ENCODE data around the gene RYR2.

The RYR2 gene

GRCh38 chr1:237756304-237756967, 714.5 kb downstream of the RYR2 start:
- DNase-seq: peak; percentile 5

DNA sequence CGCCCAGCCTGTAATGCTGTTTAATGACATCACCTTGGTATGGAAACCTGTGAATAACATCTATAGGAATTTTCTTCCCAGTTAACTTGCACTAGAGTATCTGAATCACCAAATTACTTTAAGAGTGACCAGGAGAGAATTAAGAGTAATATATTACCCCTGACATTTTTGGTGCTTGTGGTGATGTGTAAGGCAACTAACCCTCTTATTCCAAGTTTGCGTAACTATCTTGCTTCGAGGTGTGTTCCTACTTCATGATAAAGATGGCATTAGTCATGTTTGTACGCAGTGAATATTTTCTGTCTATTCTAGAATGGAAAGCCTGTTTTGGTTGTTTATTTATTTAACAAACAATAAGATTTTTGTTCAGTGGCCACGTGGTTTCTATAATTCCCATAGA, 717.4 kb downstream of the RYR2 start:
- no peak for DNase-seq

GRCh38 chr1:237760951-237761350, 719.0 kb downstream of the RYR2 start:
- no peak for DNase-seq

DNA sequence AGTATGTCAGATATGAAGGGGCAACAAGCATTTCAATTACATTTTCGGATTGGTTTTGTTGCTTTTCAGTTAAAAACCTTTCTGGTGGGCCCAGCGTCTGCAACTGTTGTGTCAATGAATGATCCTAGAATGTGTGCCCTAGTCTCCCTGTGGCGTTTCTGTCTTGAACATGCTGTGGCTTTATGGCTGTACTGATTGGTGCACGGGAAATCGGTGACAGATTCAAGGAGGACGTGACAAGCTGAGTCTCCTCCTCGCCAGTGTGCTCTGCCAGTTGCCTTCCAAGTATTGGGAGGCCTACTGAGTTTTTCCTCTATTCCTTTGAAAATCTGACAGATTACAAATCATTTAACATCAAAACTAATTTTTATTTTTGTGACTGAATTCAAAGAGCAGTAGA, 721.2 kb downstream of the RYR2 start:
- DNase-seq: no peak

DNA sequence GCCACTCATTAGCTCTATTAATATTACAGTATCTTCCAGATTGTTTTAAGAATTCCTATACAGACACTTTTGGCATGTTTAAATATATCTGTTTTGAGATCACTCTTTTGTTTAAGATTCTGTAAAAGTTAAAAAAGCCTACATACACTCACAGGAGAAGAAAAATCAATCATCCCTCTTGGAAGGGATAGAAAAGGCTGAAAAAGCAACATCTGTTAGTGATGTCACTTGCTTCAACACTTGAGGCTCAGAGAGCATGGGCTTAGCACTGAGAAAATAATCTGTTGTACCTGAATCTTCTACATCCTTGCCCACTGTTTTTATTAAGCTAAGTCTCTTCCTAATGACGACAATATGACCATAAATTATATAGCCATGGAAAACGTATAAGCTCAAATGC, 721.8 kb downstream of the RYR2 start:
- DNase-seq: no peak

DNA sequence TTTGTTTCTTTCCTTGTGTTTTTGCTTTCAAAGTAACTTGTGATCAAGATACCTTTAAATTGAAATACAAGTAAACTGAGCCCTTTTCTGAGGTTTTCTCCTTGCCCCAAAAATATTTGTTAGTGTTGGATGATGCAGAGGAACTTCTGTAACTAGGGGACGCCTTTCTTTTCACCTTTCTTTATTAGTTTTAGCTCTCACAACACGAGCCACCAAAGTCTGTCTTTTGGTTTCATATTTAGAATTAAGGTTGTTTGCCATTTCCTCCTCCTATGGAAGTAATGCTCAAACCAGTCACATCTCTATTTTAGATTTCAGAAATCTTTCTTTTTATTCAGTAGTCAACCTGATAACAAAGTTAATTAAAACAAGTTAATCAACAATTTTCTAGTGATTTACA, 727.9 kb downstream of the RYR2 start:
- DNase-seq: no peak

DNA sequence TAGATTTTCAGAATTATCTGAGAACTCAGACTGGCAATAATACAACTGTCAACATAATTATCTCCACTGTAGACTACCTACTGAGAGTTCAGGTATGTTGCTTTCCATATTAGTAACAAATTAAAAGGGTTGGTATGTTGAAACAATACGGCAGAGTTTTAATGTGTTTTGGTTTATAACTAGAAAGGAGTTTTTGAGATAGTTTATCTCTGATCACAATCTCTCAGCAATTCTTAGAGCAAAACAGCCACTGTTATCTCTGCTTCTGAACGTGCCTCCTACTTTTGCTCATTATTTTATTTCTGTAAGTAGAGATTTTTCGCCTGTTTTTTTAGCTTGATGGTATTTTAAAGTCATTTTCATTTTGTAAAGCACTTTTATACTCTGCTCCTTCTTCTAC, 730.0 kb downstream of the RYR2 start:
- DNase-seq: no peak

- DNase-seq: no peak
Observed at GRCh38 chr1:237774246-237774645, 732.3 kb downstream of the RYR2 start.

- DNase-seq: no peak
Observed at GRCh38 chr1:237779356-237779755, 737.4 kb downstream of the RYR2 start.

DNA sequence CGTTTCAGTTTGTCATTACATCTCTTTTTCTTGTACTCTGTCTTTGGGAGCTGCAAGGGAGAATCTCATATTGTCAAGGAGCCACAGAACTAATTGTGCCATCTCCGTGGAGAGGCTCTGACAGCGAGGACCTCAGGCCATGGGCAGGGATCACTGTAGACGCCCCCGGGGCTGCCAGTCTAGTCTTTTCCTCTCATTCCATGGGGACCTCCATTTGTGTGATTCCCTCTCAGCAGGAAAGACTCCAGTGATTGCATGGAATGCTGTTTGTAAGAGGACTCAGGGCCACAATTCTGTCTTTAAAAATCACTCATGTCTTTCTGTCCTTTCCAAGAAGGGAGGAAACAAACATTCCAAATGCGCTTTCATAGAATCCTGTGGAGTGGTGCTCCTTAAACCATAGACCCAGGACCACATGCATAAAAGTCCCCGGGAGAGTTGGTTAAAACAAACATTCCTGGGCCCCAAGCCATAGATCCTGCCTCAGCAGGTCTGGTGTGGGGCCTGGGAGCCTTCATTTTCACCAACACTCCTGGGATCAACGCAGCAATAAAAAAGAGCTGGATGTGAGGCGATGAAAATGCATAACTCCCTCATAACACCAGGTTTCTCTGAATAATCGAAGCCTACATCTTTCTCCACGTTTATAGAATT, 744.2 kb downstream of the RYR2 start:
- DNase-seq: no peak

GRCh38 chr1:237788069-237788468, 746.1 kb downstream of the RYR2 start:
- no peak for DNase-seq

DNA sequence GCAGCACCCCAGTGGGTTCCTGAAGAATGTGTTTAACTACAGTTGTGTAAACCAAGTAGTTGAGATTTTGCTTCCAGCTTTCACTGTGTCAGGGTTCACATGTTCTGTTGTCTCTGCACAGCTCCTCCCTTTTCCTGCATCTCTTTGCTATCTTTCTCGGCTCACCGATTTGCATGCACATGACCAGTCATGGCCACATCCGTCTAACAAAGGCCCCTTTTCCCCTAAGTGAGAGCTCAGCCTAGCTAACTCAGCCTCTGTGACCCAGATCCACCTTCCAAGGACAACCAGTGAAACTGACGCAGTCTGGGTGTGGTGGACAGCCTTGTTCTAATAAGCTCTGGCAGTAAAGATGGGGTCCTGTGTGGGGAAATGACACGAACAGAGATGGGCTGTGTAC, 747.6 kb downstream of the RYR2 start:
- no peak for DNase-seq

DNA sequence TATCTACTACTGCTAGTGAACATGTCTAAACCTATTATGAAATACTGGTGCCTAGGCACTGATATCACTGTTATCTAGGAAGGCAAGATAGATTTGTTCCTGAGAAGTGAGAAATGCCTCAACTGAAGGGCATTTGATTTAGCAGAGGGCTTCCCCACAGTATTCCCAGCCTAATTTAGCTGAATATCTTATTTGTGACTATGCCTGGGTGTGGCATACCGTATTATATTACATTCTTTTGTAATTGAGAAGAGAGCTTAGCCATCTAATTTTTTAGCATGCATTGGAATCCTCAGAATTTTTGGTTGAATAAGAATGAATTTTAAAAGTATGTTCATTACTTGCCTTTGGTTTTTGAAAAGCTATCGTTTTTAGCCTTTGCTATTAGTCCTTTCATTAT, 749.6 kb downstream of the RYR2 start:
- no peak for DNase-seq

DNA sequence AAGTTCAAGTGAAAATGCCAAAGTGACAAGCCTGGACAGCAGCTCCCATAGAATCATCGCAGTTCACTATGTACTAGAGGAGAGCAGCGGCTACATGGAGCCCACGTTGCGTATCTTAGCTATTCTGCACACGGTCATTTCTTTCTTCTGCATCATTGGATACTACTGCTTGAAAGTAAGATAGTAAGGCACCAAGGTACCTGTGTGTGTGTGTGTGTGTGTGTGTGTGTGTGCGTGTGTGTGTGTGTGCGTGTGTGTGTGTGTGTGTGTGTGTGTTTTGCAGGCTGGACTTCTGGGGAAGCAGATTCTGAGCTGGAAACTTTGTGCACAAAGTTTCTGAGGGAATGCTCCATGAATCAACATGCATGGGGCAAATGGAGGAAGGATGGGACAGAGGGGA, 750.2 kb downstream of the RYR2 start:
- DNase-seq: no peak

GRCh38 chr1:237792726-237793125, 750.7 kb downstream of the RYR2 start:
- DNase-seq: no peak

DNA sequence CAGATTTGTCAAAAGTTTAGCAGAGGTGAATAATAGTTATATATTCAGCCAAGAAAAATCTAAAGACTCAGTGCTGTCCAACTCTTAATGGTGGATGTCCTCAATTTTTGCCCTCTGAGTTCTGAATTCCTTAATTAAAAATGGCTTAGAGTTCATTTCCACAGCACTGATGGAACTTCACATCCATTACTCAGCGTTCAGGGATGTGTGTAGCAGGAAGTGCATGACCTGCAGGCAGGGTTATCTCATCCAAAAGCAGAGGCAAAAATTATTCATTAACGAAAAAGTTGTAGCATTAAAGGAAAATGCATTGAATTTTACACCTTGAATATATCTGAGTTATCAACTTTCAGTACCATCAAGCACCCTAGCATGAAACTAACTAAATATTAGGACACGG, 752.1 kb downstream of the RYR2 start:
- DNase-seq: no peak

DNA sequence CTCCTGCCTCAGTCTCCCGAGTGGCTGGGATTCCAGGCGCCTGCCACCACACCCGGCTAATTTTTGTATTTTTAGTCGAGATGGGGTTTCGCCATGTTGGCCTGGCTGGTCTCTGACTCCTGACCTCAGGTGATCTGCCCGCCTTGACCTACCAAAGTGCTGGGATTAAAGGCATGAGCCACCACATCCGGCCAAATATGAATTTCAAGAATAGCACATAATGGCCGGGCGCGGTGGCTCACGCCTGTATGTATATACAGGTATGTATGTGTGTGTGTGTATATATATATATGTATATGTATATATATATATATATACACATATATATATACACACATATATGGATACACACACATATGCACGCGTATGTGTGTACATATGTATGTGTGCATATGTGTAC, 753.6 kb downstream of the RYR2 start:
- no peak for DNase-seq

- peak; percentile 58 for DNase-seq
Observed at GRCh38 chr1:237799762-237800474, 757.9 kb downstream of the RYR2 start.

DNA sequence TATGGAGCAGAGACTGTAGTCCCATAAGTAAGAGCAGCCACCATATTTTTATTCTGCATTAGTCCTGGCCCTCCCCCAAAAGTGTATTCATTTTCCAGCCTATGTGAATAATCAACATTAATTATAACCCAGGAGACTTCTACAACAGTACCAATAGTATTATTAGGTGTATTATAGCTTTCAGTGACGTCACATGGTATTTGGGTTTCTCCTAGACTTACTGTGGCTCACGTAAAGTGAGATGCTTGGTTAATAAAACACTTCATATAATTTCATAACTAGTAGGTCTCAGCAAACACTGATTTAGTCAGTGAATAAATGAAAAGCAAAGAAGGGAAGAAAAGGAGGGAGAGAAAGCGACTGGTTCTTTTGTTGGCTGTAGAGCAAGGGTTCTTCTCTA, 762.5 kb downstream of the RYR2 start:
- no peak for DNase-seq

DNA sequence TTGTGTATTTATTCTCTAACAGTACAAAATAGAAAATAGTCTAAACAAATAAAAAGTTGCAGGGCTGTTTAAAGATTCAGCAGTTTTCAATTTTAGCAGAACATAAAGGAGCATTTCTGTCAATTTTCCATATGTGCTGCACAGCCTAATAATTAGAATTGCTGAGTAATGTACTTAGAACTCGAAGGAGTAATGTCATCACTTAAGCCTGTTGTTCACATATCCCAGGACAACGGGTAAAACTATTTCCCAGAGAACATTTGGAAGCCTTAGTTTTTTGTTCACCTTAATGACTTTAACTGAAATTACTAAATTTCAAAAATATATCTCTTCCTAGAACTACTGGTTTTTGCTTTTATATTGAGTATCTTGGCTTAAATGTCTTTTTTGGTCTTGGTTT, 767.1 kb downstream of the RYR2 start:
- DNase-seq: no peak

DNA sequence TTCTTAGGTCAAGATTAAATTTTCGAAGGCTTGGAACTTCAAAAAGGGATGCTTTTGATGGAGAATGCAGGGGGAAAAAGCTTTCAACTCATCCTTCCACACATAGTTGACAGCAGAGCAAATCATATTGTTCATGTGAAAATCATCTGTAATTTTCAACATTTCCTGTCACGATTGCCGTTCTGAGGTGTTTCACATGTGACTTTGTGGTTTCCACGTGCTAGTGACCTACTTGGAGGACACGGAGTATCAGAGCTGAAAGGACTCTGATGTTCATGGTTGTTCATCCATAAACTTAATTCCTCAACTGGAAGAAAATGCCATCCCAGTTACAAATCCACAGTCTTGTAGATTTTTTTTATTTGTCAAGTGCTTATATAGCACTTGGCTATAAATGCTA, 769.6 kb downstream of the RYR2 start:
- no peak for DNase-seq

- DNase-seq: no peak
Observed at GRCh38 chr1:237812061-237812460, 770.1 kb downstream of the RYR2 start.

- no peak for DNase-seq
Observed at GRCh38 chr1:237814319-237814924, 772.4 kb downstream of the RYR2 start.

GRCh38 chr1:237817277-237817676, 775.3 kb downstream of the RYR2 start:
- no peak for DNase-seq
